DOHH2 (cell line): ENCODE measurements around the gene MYO7B.

ENCODE experiments used
- H3F3A ChIP-seq: fragments of 200-600 bp; sonication (generic), shearing (Covaris generic); 2 replicates; pipeline ENCODE4 v1.6.0; 2016; ENCODE audit warnings: antibody characterized with exemption, mild to moderate bottlenecking; ENCODE audit not compliant: control insufficient read depth, insufficient read depth
- H3K27ac ChIP-seq: fragments of 200-600 bp; sonication (generic); 2 replicates; pipeline ENCODE4 v1.5.1; 2014; ENCODE audit warnings: low read depth, mild to moderate bottlenecking, low read length, moderate library complexity
- H3K27me3 ChIP-seq: fragments of 200-600 bp; sonication (generic); 2 replicates; pipeline ENCODE4 v1.6.1; 2014; ENCODE audit warnings: mild to moderate bottlenecking, low read length, mixed read lengths; ENCODE audit not compliant: control insufficient read depth
- H3K36me3 ChIP-seq: fragments of 200-600 bp; sonication (generic); 2 replicates; pipeline ENCODE4 v1.6.1; 2014; ENCODE audit warnings: mild to moderate bottlenecking, low read length, moderate library complexity, mixed read lengths; ENCODE audit not compliant: control insufficient read depth
- H3K4me1 ChIP-seq: fragments of 200-600 bp; sonication (generic); 2 replicates; pipeline ENCODE4 v1.6.1; 2014; ENCODE audit warnings: mild to moderate bottlenecking, low read length, mixed read lengths; ENCODE audit not compliant: control insufficient read depth
- H3K4me2 ChIP-seq: fragments of 200-600 bp; sonication (generic); 2 replicates; pipeline ENCODE4 v1.6.0; 2014; ENCODE audit warnings: mild to moderate bottlenecking, low read length, moderate library complexity
- H3K4me3 ChIP-seq: fragments of 200-600 bp; sonication (generic); 2 replicates; pipeline ENCODE4 v1.5.1; 2014; ENCODE audit warnings: mild to moderate bottlenecking, low read length, mixed read lengths
- H3K79me2 ChIP-seq: fragments of 200-600 bp; sonication (generic); 2 replicates; pipeline ENCODE4 v1.6.1; 2014; ENCODE audit warnings: mild to moderate bottlenecking, low read length, mixed read lengths; ENCODE audit not compliant: control insufficient read depth
- H3K9me2 ChIP-seq: fragments of 200-600 bp; sonication (generic); replicated peaks from 2 replicates; pipeline ENCODE4 v1.6.1; 2014; ENCODE audit warnings: mild to moderate bottlenecking, low read length, mixed read lengths; ENCODE audit not compliant: control insufficient read depth
- H3K9me3 ChIP-seq: fragments of 200-600 bp; sonication (generic); 2 replicates; pipeline ENCODE4 v1.6.1; 2014; ENCODE audit warnings: antibody characterized with exemption, low read length, mixed read lengths; ENCODE audit not compliant: control insufficient read depth, insufficient read depth
- H4K20me1 ChIP-seq: fragments of 200-600 bp; sonication (generic); 2 replicates; pipeline ENCODE4 v1.6.0; 2014; ENCODE audit warnings: low read depth, mild to moderate bottlenecking, antibody characterized with exemption, low read length, moderate library complexity; ENCODE audit not compliant: control insufficient read depth, insufficient read depth
- CTCF ChIP-seq: fragments of 200-600 bp; sonication (generic); IDR thresholded peaks from one replicate; pipeline ENCODE4 v1.5.1; 2014; ENCODE audit warnings: antibody characterized with exemption, mild to moderate bottlenecking, low read depth, low read length; ENCODE audit not compliant: poor library complexity, severe bottlenecking
- EZH2phosphoT487 ChIP-seq: fragments of 200-600 bp; sonication (generic); IDR thresholded peaks from 2 replicates; pipeline ENCODE4 v1.6.1; 2017; ENCODE audit warnings: borderline replicate concordance, mild to moderate bottlenecking, antibody characterized with exemption, low read length, moderate library complexity, mixed read lengths

Gene MYO7B

GRCh38 chr2:127535918-127536317 is 435 bp downstream of the MYO7B start:
- H3K36me3 ChIP-seq, result no peaks in the 10 kb centered on the region
- no peaks in the 10 kb centered on the region for H4K20me1 ChIP-seq
- no peak for TF ChIP-seq EZH2phosphoT487
- H3K9me3 ChIP-seq, result no peaks in the 10 kb centered on the region
- no peak overlapping the region for H3K4me3 ChIP-seq
- H3K9me2 ChIP-seq, result no peaks in the 10 kb centered on the region
- no peaks in the 10 kb centered on the region for H3K4me1 ChIP-seq
- H3K79me2 ChIP-seq, result no peaks in the 10 kb centered on the region
- H3K27me3 ChIP-seq, result peaks cover 22% of the 10 kb centered on the region
- H3F3A ChIP-seq, result no peaks in the 10 kb centered on the region
- H3K4me2 ChIP-seq, result no peak overlapping the region
- H3K27ac ChIP-seq, result no peak overlapping the region

GRCh38 chr2:127536707-127537541 is 1.4 kb downstream of the MYO7B start:
- H3K9me2 ChIP-seq, result no peaks in the 10 kb centered on the region
- no peaks in the 10 kb centered on the region for H3K4me1 ChIP-seq
- H3K27me3 ChIP-seq, result peaks cover 32% of the 10 kb centered on the region
- H3K36me3 ChIP-seq, result no peaks in the 10 kb centered on the region
- H3K4me2 ChIP-seq, result no peak overlapping the region
- no peaks in the 10 kb centered on the region for H3F3A ChIP-seq
- no peaks in the 10 kb centered on the region for H4K20me1 ChIP-seq
- TF ChIP-seq CTCF (no peak), EZH2phosphoT487 (no peak)
- no peaks in the 10 kb centered on the region for H3K79me2 ChIP-seq
- H3K4me3 ChIP-seq, result no peak overlapping the region
- H3K27ac ChIP-seq, result no peak overlapping the region
- H3K9me3 ChIP-seq, result no peaks in the 10 kb centered on the region

DNA sequence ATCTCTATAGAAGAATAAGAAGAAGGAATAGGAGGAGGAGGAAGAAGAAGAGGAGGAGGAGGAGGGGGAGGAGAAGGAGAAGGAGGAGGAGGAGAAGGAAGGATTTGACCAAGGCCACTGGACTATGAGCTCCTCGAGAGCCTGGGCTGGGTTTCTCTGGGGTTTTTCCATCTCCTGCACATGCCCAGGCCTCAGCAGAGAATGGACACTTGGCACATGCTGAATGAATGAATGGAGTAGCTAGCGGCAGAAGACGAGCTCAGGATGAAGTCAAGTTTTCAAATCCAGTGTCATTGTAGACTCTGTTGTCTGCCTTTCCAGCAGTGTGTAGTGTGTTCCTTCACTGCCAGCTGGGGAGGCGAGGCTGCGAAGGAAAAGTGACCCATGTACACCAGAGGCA is 2.2 kb downstream of the MYO7B start:
- no peaks in the 10 kb centered on the region for H3K79me2 ChIP-seq
- H3K36me3 ChIP-seq, result no peaks in the 10 kb centered on the region
- peaks cover 34% of the 10 kb centered on the region for H3K27me3 ChIP-seq

More for the DNA sequence above, 2.2 kb downstream of the MYO7B start:
- Histone ChIP-seq H3K4me1 (no peaks in the 10 kb centered on the region), H3K4me2 (no peak overlapping the region), H3K9me3 (no peaks in the 10 kb centered on the region), H3K4me3 (no peak overlapping the region), H3F3A (no peaks in the 10 kb centered on the region), H3K27ac (no peak overlapping the region), H4K20me1 (no peaks in the 10 kb centered on the region), H3K9me2 (no peaks in the 10 kb centered on the region)
- no peak for TF ChIP-seq EZH2phosphoT487
- TF ChIP-seq CTCF, result no peak
